HepG2 (cell line): ENCODE measurements around the gene KCNG4. TPM values are rescaled to one million over a fixed set of nuclear protein-coding genes. Genes with fewer than 3 reads are reported as not detected.

Experiments used
- FOXO1 ChIP-seq: sonication (generic); formaldehyde crosslinking; IDR thresholded peaks from 2 replicates; pipeline ENCODE4 v1.4.0; 2020; ENCODE audit warnings: missing genetic modification reagents
- NFKB2 ChIP-seq: sonication (generic); formaldehyde crosslinking; IDR thresholded peaks from 2 replicates; pipeline ENCODE4 v1.4.0; 2020; ENCODE audit warnings: missing genetic modification reagents, borderline replicate concordance
- REXO4 ChIP-seq: sonication (generic); formaldehyde crosslinking; IDR thresholded peaks from 2 replicates; pipeline ENCODE4 v1.8.0; 2022; ENCODE audit warnings: missing genetic modification reagents, mild to moderate bottlenecking, borderline replicate concordance
- SAFB2 ChIP-seq: sonication (generic); formaldehyde crosslinking; IDR thresholded peaks from 2 replicates; pipeline ENCODE4 v1.5.1; 2020; ENCODE audit warnings: missing genetic modification reagents, low read depth, mild to moderate bottlenecking, borderline replicate concordance
- TFDP1 ChIP-seq: IDR thresholded peaks from 2 replicates; pipeline ENCODE4 v1.6.1; 2016; ENCODE audit warnings: missing compliant biosample characterization, missing genetic modification reagents, borderline replicate concordance
- TSC22D2 ChIP-seq: sonication (generic); formaldehyde crosslinking; IDR thresholded peaks from 2 replicates; pipeline ENCODE4 v1.5.1; 2020; ENCODE audit warnings: missing genetic modification reagents, mild to moderate bottlenecking, borderline replicate concordance
- ZBED4 ChIP-seq: sonication (generic); formaldehyde crosslinking; IDR thresholded peaks from 2 replicates; pipeline ENCODE4 v1.4.0; 2020; ENCODE audit warnings: missing genetic modification reagents, borderline replicate concordance
- ZNF333 ChIP-seq: sonication (generic); formaldehyde crosslinking; IDR thresholded peaks from 2 replicates; pipeline ENCODE4 v1.4.0; 2020; ENCODE audit warnings: mild to moderate bottlenecking, missing genetic modification reagents, borderline replicate concordance
- ZNF678 ChIP-seq: sonication (generic); formaldehyde crosslinking; IDR thresholded peaks from 2 replicates; pipeline ENCODE4 v1.4.0; 2020; ENCODE audit warnings: mild to moderate bottlenecking, missing genetic modification reagents
- ZNF883 ChIP-seq: sonication (generic); formaldehyde crosslinking; IDR thresholded peaks from 2 replicates; pipeline ENCODE4 v1.5.1; 2020; ENCODE audit warnings: mild to moderate bottlenecking, missing genetic modification reagents; ENCODE audit errors: not compliant biosample characterization
- ZZZ3 ChIP-seq: sonication (generic); formaldehyde crosslinking; IDR thresholded peaks from 2 replicates; pipeline ENCODE4 v1.4.0; 2020; ENCODE audit warnings: missing genetic modification reagents, mild to moderate bottlenecking, borderline replicate concordance
- polyA plus RNA-seq, 8 experiments: library from polyadenylated mRNA; depleted of rRNA in 3 of 8; stranded (reverse) in 7 of 8; unstranded in 1 of 8; fragments of >200 nt; fragmentation: Illumina TruSeq in 4 of 8; extraction: Trizol in 4 of 8; gene quantifications; 2 replicates each; pipeline versions ENCODE4 v1.2.1 to v1.2.3, GENCODE V29; 2011 to 2016; ENCODE audit warnings: low read depth in 4 of 8, missing spikeins in 1 of 8, mixed read lengths in 1 of 8; ENCODE audit not compliant: insufficient read depth in 1 of 8
- total RNA-seq, 5 experiments: library from RNA; depleted of rRNA; stranded (reverse); fragments of >200 nt; fragmentation: Illumina TruSeq; extraction: Trizol; gene quantifications; 2 replicates each; pipeline ENCODE4 v1.2.3, GENCODE V29; 2016; ENCODE audit warnings: low read depth in 1 of 5
- TF ChIP-seq, protein P1 (sequence below): sonication (generic); formaldehyde crosslinking; IDR thresholded peaks from 2 replicates; pipeline ENCODE4 v1.5.0; 2020; ENCODE audit warnings: missing genetic modification reagents
- TF ChIP-seq, protein P2 (sequence below): sonication (generic); formaldehyde crosslinking; IDR thresholded peaks from 2 replicates; pipeline ENCODE4 v1.4.0; 2020; ENCODE audit warnings: missing genetic modification reagents
- TF ChIP-seq, protein P3 (sequence below): sonication (generic); formaldehyde crosslinking; IDR thresholded peaks from 2 replicates; pipeline ENCODE4 v1.4.0; 2020; ENCODE audit warnings: missing genetic modification reagents, borderline replicate concordance

Gene KCNG4
- total and polyA plus RNA-seq, 2 of the 13 experiments (the other 11 are each of a cell fraction or from before 2014, with no cell fraction given), result not detected

GRCh38 chr16:84186685-84187437 is 53.0 kb downstream of the KCNG4 start, which contains the start of gene TAF1C (continued):
- peak; percentile 85; the same call in 1 of the 2 replicates for TF ChIP-seq ZNF333 (CRISPR knock-in tag)
- TF ChIP-seq TFDP1 (CRISPR knock-in tag), result peak; percentile 63; the same call in 1 of the 2 replicates
- TF ChIP-seq, protein P1, sequence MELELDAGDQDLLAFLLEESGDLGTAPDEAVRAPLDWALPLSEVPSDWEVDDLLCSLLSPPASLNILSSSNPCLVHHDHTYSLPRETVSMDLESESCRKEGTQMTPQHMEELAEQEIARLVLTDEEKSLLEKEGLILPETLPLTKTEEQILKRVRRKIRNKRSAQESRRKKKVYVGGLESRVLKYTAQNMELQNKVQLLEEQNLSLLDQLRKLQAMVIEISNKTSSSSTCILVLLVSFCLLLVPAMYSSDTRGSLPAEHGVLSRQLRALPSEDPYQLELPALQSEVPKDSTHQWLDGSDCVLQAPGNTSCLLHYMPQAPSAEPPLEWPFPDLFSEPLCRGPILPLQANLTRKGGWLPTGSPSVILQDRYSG (CRISPR knock-in tag), result 0 out of 2 replicates have a peak, but pooled peaks have one; percentile 48
- peak; percentile 46; the same call in 1 of the 2 replicates for TF ChIP-seq ZBED4 (CRISPR knock-in tag)
- TF ChIP-seq, protein P2, sequence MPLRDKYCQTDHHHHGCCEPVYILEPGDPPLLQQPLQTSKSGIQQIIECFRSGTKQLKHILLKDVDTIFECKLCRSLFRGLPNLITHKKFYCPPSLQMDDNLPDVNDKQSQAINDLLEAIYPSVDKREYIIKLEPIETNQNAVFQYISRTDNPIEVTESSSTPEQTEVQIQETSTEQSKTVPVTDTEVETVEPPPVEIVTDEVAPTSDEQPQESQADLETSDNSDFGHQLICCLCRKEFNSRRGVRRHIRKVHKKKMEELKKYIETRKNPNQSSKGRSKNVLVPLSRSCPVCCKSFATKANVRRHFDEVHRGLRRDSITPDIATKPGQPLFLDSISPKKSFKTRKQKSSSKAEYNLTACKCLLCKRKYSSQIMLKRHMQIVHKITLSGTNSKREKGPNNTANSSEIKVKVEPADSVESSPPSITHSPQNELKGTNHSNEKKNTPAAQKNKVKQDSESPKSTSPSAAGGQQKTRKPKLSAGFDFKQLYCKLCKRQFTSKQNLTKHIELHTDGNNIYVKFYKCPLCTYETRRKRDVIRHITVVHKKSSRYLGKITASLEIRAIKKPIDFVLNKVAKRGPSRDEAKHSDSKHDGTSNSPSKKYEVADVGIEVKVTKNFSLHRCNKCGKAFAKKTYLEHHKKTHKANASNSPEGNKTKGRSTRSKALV (CRISPR knock-in tag), result peak; percentile 70; the same call in 1 of the 2 replicates
- TF ChIP-seq REXO4 (CRISPR knock-in tag), result no peak
- TF ChIP-seq NFKB2 (CRISPR knock-in tag), result peak; percentile 87
- peak; percentile 65; the same call in 1 of the 2 replicates for TF ChIP-seq SAFB2 (CRISPR knock-in tag)
- TF ChIP-seq, protein P3, sequence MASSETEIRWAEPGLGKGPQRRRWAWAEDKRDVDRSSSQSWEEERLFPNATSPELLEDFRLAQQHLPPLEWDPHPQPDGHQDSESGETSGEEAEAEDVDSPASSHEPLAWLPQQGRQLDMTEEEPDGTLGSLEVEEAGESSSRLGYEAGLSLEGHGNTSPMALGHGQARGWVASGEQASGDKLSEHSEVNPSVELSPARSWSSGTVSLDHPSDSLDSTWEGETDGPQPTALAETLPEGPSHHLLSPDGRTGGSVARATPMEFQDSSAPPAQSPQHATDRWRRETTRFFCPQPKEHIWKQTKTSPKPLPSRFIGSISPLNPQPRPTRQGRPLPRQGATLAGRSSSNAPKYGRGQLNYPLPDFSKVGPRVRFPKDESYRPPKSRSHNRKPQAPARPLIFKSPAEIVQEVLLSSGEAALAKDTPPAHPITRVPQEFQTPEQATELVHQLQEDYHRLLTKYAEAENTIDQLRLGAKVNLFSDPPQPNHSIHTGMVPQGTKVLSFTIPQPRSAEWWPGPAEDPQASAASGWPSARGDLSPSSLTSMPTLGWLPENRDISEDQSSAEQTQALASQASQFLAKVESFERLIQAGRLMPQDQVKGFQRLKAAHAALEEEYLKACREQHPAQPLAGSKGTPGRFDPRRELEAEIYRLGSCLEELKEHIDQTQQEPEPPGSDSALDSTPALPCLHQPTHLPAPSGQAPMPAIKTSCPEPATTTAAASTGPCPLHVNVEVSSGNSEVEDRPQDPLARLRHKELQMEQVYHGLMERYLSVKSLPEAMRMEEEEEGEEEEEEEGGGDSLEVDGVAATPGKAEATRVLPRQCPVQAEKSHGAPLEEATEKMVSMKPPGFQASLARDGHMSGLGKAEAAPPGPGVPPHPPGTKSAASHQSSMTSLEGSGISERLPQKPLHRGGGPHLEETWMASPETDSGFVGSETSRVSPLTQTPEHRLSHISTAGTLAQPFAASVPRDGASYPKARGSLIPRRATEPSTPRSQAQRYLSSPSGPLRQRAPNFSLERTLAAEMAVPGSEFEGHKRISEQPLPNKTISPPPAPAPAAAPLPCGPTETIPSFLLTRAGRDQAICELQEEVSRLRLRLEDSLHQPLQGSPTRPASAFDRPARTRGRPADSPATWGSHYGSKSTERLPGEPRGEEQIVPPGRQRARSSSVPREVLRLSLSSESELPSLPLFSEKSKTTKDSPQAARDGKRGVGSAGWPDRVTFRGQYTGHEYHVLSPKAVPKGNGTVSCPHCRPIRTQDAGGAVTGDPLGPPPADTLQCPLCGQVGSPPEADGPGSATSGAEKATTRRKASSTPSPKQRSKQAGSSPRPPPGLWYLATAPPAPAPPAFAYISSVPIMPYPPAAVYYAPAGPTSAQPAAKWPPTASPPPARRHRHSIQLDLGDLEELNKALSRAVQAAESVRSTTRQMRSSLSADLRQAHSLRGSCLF (CRISPR knock-in tag), result 0 out of 2 replicates have a peak, but pooled peaks have one; percentile 18
- TF ChIP-seq ZNF678, result 0 out of 2 replicates have a peak, but pooled peaks have one; percentile 12
- TF ChIP-seq ZZZ3, result peak; percentile 96
- TF ChIP-seq FOXO1 (CRISPR knock-in tag), result no peak
- peak; percentile 83; the same call in 1 of the 2 replicates for TF ChIP-seq TSC22D2 (CRISPR knock-in tag)
- TF ChIP-seq ZNF883 (CRISPR knock-in tag), result peak; percentile 65
